GM19324 (cell line): ENCODE measurements around the gene UBE2QL1.

Experiments
- ATAC-seq: cut with Tn5 transposase; IDR thresholded peaks from one replicate; pipeline ENCODE4 v1.9.1; 2021; ENCODE audit warnings: mild to moderate bottlenecking, moderate library complexity; ENCODE audit not compliant: unreplicated experiment, low FRiP score

UBE2QL1 gene, protein sequence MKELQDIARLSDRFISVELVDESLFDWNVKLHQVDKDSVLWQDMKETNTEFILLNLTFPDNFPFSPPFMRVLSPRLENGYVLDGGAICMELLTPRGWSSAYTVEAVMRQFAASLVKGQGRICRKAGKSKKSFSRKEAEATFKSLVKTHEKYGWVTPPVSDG

DNA sequence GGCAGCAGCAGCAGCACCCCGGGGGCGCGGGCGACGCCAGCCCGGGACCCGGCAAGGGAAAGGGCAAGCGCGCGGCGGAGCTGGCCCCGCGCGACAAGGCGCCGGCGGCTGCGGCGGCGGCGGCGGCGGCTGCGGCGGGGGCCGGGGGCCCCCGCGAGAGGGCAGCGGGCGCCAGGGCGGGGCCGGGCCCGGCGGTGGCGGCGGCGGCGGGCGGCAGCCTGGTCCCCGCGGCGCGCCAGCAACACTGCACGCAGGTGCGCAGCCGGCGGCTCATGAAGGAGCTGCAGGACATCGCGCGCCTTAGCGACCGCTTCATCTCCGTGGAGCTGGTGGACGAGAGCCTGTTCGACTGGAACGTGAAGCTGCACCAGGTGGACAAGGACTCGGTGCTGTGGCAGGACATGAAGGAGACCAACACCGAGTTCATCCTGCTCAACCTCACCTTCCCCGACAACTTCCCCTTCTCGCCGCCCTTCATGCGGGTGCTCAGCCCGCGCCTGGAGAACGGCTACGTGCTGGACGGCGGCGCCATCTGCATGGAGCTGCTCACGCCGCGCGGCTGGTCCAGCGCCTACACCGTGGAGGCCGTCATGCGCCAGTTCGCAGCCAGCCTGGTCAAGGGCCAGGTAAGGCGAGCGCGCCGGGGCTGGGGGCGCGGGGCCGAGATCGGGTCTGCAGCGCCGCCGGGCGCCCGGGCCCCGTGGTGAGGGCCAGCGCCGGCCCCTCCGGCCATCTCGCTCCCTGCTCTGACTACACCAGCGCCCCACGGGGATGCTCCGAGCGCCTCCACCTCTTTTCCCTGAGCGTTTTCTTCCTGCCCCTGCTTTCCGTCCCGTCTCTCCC is at the start of gene UBE2QL1:
Gene UBE2QL1, plus strand, starts transcription at position 238 of the 843 bp plus-strand sequence. Its CDS starts 35 bp downstream, at position 273.
- peak; percentile 50 for ATAC-seq

GRCh38 chr5:6399980-6400910 is 48.4 kb upstream of the UBE2QL1 start:
- ATAC-seq = no peak

- no peak for ATAC-seq
These were observed 47.2 kb upstream of the UBE2QL1 start for GRCh38 chr5:6401410-6401809.

DNA sequence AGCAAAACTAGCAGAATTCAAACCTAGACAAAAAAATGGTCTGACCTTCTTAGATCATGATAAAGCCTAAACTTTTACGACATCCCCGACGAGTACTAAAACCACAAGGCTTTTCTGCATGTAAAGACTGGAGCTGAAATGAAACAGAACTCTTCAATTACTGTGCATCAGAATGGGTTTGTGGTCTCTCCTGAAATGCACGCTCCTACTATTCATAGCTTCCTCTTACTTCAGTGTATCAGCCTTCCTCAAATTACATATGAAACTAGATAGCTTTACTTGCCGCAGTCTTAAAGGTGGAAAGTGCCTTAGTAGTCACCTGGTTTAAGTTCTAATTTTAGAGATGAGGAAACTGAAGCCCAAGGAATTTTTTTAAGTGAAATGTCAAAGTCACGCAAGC is 45.7 kb upstream of the UBE2QL1 start:
- no peak for ATAC-seq

DNA sequence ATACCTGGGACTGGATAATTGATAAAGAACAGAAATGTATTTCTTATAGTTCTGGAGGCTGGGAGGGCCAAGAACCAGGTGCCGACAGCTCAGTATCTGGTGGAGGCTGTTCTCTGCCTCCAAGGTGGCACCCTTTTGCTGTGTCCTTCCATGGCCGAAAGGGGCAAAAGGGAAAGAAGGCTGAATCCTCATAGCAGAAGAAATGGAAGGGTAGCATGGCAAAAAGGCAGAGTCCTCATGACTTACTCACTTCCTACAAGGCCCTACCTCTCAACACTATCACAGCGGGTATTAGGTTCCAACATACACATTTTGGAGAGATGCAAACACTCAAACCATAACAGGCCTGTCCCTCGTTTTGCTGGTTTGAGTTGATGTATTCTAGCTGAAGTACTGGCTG is 45.2 kb upstream of the UBE2QL1 start:
- no peak for ATAC-seq

DNA sequence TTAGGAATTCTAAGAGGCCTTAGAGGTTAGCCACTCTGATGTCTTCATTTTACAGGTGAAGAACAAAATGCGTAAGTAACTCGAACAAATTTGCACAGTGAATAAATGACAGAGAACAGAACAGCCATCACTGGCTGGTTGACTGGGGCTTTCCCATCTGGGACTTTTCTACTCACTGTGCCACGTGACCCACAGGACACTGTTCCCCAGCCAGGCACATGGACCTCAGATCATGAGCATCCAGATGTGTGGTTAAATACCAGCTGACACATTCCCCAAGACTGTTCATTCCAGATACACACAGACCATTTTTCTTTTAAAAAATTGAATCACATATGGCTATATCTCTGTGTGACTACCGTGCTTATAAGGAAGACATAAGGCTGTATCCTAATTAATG is 44.5 kb upstream of the UBE2QL1 start:
- no peak for ATAC-seq

- no peak for ATAC-seq
These were observed 43.1 kb upstream of the UBE2QL1 start for GRCh38 chr5:6405591-6405990.

- no peak for ATAC-seq
These were observed 41.0 kb upstream of the UBE2QL1 start for GRCh38 chr5:6407558-6408259.

DNA sequence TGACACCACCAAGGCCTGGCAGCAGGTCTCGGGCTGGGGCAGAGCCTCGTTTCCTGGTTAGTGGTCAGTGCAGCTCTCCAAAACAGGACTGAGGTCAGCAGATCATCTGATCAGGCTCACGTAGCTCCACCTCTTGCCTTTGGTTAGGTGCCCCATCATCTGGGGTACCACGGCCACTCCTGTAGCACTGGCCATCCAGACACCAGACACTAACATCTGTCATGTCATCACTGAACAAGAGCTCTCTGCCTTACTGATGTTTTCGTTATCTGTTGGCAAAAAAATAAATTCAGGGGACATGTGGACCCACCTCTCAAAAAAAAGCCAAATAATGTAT is 40.4 kb upstream of the UBE2QL1 start:
- no peak for ATAC-seq

DNA sequence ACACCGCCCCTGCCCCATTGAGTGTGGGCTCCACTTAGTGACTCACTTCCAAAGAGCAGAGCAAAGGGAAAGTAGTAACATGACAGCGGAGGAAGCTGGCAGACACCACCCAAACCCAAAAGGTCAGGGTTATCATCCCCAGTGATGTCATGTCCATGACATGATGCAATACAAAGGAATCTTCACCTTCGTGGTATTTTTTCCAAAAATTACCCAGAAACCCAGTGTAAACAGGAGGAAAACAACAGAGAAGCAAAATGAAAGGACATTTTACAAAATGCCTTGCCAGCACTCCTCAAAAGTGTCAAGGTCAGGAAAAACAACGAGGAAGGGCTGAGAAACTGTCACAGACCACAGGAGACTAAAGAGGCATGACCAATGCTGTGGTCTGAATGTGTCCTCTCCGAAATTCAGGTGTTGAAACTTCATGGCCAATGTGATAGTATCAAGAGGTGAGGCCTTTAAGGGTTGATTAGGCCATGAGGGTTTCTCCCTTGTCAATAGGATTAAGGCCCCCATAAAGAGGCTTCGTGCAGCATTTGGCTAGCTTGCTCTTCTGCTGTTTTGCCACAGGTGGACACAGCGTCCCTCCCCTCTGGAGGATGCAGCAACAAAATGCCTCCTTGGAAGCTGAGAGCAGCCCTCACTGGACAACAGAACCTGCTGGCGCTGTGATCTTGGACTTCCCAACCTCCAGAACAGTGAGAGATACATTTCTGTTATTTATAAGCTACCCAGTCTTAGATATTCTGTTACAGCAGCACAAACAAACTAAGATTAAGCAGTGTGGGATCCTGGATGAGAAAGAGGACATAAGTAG is 39.8 kb upstream of the UBE2QL1 start:
- ATAC-seq = no peak

DNA sequence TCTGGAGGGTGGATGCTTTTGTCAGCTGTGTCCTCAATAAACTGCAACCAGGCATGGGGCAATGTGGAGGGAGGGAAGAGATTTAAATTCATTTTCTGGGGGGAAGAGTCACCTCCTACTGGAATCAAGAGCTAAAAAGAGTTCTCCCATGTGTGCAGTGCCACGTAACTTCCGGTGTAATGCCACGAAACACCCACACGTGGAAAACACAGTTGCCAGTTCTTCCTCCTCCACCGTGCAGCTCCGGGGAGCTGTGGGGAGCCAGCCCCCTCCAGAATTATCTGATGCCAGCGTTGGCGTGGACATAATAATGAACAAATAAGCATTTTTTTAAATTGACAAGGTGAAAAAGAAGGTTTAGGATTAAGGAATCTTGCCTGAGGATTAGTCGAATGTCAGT is 38.2 kb upstream of the UBE2QL1 start:
- ATAC-seq = no peak

DNA sequence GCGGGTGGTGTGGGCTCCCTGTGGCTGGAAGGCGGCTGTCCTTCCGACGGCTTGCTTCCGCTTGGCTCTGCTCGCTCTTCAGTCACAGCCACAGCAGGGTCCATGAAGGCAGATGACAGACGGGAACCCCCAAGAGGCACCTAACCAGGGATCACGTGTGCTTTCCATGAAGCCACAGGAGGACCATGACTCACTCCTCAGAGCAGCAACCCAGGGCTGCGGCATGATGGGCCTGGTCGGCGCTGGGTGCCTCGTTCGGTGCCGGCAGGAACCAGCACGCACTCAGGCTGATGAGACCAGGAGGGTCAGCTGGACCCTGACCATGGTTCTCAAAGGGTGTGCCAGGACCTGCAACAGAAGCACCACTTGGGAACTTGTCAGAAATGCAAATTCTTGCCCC is 37.5 kb upstream of the UBE2QL1 start:
- ATAC-seq = no peak

DNA sequence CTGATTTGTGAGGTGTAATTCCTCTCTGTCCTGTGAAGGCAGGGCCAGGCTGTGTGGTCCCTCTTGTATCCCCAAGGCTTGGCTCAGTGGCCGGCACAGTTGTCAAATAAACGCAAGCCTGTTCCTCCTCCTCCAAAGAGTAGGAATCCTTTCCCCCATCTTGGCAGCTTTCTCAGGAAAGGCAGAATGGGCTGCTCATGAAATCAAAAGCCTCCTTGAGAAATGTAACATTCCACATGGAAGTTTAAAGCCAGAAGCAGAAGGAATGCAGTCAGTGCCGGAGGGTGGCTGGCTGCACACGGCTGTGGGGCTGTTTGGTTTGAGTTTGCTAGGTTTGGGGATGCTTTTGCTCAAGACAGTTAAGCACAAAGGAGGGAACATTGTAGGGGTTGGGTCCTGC is 35.8 kb upstream of the UBE2QL1 start:
- ATAC-seq = no peak

DNA sequence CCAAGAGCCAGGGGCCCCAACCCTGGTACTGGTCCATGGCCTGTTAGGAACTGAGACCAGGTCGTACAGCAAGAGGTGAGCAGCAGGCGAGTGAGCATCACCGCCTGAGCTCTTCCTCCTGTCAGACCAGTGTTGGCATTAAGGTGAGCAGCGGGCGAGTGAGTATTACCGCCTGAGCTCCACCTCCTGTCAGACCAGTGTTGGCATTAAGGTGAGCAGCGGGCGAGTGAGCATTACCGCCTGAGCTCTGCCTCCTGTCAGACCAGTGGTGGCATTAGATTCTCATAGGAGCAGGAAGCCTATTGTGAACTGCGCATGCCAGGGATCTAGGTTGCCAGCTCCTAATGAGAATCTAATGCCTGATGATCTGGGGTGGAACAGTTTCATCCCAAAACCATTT is 31.0 kb upstream of the UBE2QL1 start:
- ATAC-seq = no peak

- no peak for ATAC-seq
These were observed 29.9 kb upstream of the UBE2QL1 start for GRCh38 chr5:6418679-6419276.

DNA sequence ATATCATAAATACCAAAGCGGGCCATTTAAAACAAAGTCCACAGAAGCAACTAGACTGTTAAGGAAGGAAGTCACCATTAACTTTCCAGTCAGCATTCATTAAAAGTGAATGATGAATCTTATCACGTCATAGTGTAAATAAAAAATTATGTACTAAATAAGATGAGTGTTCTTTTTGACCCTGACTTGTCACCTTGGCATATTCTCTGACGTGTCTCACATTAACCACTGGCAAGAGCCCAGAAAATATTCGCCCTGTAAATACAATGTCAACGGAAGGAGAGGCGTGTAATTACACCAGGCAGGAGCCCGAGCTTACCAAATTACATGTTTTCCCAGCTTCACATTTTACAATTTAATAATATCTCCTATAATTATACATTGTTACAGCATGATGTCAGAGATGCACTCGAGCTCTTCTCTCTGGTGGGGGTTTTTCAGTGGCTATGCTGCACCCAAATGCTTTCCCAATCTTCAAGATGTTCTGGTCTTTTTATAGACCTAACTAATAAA is 29.3 kb upstream of the UBE2QL1 start:
- no peak for ATAC-seq

DNA sequence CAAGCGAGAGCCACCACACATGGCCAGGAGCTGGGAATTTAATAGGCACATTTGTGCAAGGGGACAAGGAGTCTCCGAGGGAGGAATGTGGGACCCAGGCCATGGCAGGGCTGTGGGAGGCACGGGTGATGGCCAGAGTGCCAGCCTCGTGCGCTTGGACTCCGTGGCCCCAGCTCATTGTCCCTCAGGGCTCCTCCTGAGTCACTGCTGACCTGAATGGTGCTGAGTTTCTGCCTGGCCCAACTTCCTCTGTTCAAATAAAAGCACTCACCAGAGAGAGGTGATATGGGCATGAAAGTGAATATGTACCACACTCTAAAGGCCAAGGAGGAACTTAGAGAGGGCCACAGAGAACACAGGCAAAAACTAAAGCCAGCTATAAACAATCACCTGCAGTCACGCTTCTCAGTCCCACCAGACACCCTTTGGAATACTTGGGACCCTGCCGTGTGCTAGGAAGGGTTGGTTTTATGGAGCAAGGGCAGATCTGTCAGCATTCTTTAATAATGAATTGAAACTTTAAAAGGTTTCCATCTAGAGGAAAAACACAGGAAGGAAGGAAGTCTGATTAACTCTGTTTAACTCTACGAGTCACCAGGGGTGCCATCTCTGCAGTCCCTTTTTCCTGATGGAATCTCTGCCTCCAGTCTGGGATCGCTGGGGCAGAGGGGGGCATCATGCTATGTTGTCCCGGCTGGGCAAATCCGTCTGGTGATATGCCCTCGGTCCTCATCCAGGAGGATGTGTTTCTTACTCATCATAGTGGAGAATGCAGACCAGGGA is 25.1 kb upstream of the UBE2QL1 start:
- no peak for ATAC-seq

- no peak for ATAC-seq
These were observed 24.5 kb upstream of the UBE2QL1 start for GRCh38 chr5:6424110-6424659.
